ENCODE measurements around the gene HECTD3.
A peak's percentile ranks its signal among the peaks of the same experiment; 100 is the strongest.

HECTD3 gene

DNA sequence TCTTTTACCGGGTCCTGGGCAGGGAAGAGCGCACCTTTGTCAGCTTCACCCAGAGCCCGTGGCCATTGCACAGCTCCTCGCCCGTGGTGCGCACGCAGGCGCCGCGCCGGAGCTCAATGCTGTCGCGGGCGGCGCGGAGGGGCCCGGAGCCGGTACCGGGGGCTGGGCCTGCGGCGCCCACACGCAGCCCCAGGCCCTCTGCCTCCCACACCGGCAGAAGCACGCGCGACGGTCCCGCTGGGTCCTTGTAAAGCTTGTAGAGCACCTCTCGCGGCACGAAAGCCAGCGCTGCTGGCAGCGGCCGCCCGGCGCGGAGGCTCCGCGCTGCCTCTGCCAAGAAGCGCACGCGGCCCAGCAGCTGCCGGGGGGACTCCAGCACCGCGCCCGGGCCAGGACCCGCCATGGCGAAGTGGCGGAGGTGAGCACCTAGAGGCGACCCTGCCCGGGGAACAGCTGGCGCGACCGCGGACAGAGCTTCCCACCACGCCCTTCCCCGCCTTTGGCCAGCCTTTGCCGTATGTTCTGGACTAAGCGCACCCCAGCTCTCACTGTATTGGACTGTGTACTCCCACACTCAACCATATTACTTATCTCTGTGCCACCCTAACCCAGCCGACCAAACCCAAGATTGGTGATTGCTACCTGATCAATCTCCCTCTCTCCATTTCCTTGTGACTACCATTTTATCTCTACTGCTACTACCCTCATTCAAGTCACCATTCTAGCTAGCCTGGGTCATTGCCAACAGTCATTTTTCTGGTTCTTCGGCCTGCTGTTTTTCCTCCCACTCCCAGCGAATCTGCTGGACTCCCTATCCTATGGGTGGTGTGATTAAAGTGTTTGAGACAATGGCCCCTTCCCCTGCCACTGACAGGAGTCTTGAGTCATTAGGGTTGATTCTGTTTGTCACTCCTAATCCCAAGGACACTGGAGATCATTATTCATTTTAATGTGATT lies at the start of gene HECTD3:
HECTD3 (minus strand) TSS at position 470 of the 957 bp plus-strand sequence; CDS start at position 403, 67 bp downstream.
- TF ChIP-seq, protein P1, sequence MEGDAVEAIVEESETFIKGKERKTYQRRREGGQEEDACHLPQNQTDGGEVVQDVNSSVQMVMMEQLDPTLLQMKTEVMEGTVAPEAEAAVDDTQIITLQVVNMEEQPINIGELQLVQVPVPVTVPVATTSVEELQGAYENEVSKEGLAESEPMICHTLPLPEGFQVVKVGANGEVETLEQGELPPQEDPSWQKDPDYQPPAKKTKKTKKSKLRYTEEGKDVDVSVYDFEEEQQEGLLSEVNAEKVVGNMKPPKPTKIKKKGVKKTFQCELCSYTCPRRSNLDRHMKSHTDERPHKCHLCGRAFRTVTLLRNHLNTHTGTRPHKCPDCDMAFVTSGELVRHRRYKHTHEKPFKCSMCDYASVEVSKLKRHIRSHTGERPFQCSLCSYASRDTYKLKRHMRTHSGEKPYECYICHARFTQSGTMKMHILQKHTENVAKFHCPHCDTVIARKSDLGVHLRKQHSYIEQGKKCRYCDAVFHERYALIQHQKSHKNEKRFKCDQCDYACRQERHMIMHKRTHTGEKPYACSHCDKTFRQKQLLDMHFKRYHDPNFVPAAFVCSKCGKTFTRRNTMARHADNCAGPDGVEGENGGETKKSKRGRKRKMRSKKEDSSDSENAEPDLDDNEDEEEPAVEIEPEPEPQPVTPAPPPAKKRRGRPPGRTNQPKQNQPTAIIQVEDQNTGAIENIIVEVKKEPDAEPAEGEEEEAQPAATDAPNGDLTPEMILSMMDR (IDR thresholded peaks at IDR 0.05; ENCODE audit: low read depth, low read length): no peak
- no peak for TF ChIP-seq EZH2phosphoT487 (IDR thresholded peaks at IDR 0.05; ENCODE audit: low read depth)
- Histone ChIP-seq H3K9ac (ENCODE audit: low read length) (peak within 1 kb of the TSS; percentile 66), H3K27ac (ENCODE audit: low read length) (peak within 1 kb of the TSS; percentile 48), H4K20me1 (ENCODE audit: insufficient read depth, low read length) (no peaks in the 10 kb centered on the region), H3K4me1 (ENCODE audit: low read length) (peaks cover 16% of the 10 kb centered on the region), H3K4me3 (ENCODE audit: low read length) (peak within 1 kb of the TSS; percentile 90), H3K4me2 (ENCODE audit: low read length) (peak within 1 kb of the TSS; percentile 92), H3K36me3 (replicated peaks; ENCODE audit: low read depth, low read length) (no peaks in the 10 kb centered on the region), H3K27me3 (ENCODE audit: low read depth, low read length) (no peaks in the 10 kb centered on the region), H3K79me2 (ENCODE audit: low read length) (no peaks in the 10 kb centered on the region; the same call in 1 of the 2 replicates), H2AFZ (ENCODE audit: low read depth, low read length) (peak within 1 kb of the TSS; percentile 96), H3K9me3 (ENCODE audit: insufficient read depth, low read length) (no peaks in the 10 kb centered on the region)

DNA sequence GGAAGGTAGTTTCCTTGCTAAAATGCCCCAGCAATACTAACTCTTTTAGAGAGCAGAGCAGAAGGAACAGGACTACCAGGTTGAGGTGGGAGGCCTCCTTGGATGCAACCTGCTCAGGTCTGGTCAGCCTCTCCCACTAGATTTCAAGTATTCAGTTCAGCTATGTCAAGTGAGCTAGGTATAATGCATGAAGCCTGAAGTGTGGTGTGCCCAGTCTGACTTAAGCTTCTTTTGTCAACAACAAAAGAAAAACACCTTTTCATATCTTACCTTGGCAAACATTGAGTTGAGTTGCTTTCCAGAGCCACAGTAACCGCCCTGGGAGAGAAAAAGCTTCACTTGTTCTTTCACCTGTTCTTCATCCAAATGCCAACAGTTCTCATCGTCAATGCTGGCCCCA lies 48.7 kb upstream of the HECTD3 start:
- Histone ChIP-seq H3K4me3 (ENCODE audit: low read length) (no peak overlapping the region), H3K27ac (ENCODE audit: low read length) (no peak overlapping the region), H3K9me3 (ENCODE audit: insufficient read depth, low read length) (no peaks in the 10 kb centered on the region), H2AFZ (ENCODE audit: low read depth, low read length) (no peak overlapping the region), H3K27me3 (ENCODE audit: low read depth, low read length) (no peaks in the 10 kb centered on the region), H3K9ac (ENCODE audit: low read length) (no peak overlapping the region), H3K36me3 (replicated peaks; ENCODE audit: low read depth, low read length) (no peaks in the 10 kb centered on the region), H4K20me1 (ENCODE audit: insufficient read depth, low read length) (no peaks in the 10 kb centered on the region), H3K79me2 (ENCODE audit: low read length) (no peaks in the 10 kb centered on the region), H3K4me1 (ENCODE audit: low read length) (no peaks in the 10 kb centered on the region), H3K4me2 (ENCODE audit: low read length) (no peak overlapping the region)
- TF ChIP-seq, protein P1 (IDR thresholded peaks at IDR 0.05; ENCODE audit: low read depth, low read length): no peak
- TF ChIP-seq EZH2phosphoT487 (IDR thresholded peaks at IDR 0.05; ENCODE audit: low read depth): no peak

DNA sequence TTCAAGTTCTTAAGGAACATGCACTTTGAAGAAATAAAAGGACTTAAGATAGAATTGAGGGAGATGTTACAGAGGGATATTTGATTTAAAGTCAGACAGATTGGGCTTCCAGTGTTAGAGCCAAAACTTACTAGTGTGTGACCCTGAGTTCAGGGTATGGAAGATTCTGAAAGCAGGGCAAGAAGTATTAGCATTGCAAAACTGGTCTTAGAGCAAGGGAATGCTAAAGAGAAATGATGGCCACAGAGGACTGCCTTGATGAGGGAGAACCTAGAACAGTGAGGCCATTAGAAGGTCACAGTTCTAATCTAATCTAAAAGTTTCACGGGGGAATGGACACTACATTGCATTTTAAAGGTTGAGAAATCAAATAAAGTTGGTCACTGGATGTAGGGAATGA lies 46.4 kb upstream of the HECTD3 start:
- no peaks in the 10 kb centered on the region for H4K20me1 ChIP-seq (ENCODE audit: insufficient read depth, low read length)
- no peaks in the 10 kb centered on the region for H3K79me2 ChIP-seq (ENCODE audit: low read length)
- H3K9ac ChIP-seq (ENCODE audit: low read length): no peak overlapping the region
- H3K27ac ChIP-seq (ENCODE audit: low read length): no peak overlapping the region
- no peak overlapping the region for H2AFZ ChIP-seq (ENCODE audit: low read depth, low read length)
- H3K9me3 ChIP-seq (ENCODE audit: insufficient read depth, low read length): no peaks in the 10 kb centered on the region
- no peak overlapping the region for H3K4me3 ChIP-seq (ENCODE audit: low read length)
- no peaks in the 10 kb centered on the region for H3K36me3 ChIP-seq (replicated peaks; ENCODE audit: low read depth, low read length)
- peaks cover 11% of the 10 kb centered on the region for H3K4me1 ChIP-seq (ENCODE audit: low read length)
- no peak overlapping the region for H3K4me2 ChIP-seq (ENCODE audit: low read length)
- no peaks in the 10 kb centered on the region for H3K27me3 ChIP-seq (ENCODE audit: low read depth, low read length)
- TF ChIP-seq, protein P1 (IDR thresholded peaks at IDR 0.05; ENCODE audit: low read depth, low read length): no peak
- no peak for TF ChIP-seq EZH2phosphoT487 (IDR thresholded peaks at IDR 0.05; ENCODE audit: low read depth)

DNA sequence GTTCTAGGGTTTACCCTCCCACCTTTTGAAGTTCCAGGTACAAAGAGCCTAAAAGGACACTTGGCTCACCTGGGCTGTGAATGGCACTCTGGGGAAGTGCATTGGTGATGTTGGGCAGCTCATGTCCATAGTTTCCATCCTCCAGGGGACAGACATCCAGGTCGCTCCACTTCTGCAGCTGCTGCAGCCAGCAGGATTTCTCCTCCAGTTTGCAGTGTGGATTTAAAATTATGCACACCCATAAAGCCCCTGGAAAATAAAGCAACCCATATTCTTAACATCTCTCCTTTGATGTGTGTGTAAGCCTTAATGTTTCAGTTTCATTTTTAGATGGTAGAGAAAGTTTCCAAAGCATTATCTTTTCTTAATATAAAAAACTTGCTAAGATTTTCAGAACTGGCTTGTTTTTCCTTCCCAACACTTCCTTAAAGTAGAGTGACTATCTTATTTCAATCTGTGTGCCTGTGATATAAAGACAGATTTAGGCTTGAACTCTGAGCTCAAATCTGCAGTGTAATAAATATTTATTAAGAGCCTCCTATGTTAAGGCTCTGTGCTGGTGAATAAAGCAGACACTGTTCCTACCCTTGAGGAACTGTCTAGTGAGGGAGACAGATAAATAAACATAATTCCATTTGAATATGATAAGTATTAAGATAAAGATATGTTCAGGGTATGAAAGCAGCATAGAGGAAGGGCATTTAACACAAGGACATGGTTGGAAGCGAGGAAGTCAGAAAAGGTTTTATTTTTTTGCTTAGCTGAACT lies 40.1 kb upstream of the HECTD3 start:
- Histone ChIP-seq H2AFZ (ENCODE audit: low read depth, low read length) (no peak overlapping the region), H3K4me3 (ENCODE audit: low read length) (peak overlapping the region; percentile 39; the same call in 1 of the 2 replicates), H3K27me3 (ENCODE audit: low read depth, low read length) (no peaks in the 10 kb centered on the region), H4K20me1 (ENCODE audit: insufficient read depth, low read length) (no peaks in the 10 kb centered on the region), H3K27ac (ENCODE audit: low read length) (no peak overlapping the region), H3K4me1 (ENCODE audit: low read length) (peaks cover 30% of the 10 kb centered on the region), H3K9me3 (ENCODE audit: insufficient read depth, low read length) (no peaks in the 10 kb centered on the region), H3K79me2 (ENCODE audit: low read length) (no peaks in the 10 kb centered on the region), H3K9ac (ENCODE audit: low read length) (0 out of 2 replicates have a peak overlapping the region, but pooled peaks have one; percentile 27), H3K36me3 (replicated peaks; ENCODE audit: low read depth, low read length) (no peaks in the 10 kb centered on the region), H3K4me2 (ENCODE audit: low read length) (peak overlapping the region; percentile 62)
- TF ChIP-seq, protein P1 (IDR thresholded peaks at IDR 0.05; ENCODE audit: low read depth, low read length): no peak
- no peak for TF ChIP-seq EZH2phosphoT487 (IDR thresholded peaks at IDR 0.05; ENCODE audit: low read depth)
